Measurements from ENCODE around the gene EHHADH.
"Not testable (repeated sequence)": the region's sequence is repeated elsewhere in the genome, so short reads cannot be mapped to it uniquely, and the experiment has no call there.

The EHHADH gene

GRCh38 chr3:185250653-185251052 lies 3.2 kb downstream of the EHHADH start:
- FAIRE-seq: no peak

- no peak for FAIRE-seq
Observed at GRCh38 chr3:185250247-185250646, 3.6 kb downstream of the EHHADH start.

GRCh38 chr3:185242642-185243041 lies 11.2 kb downstream of the EHHADH start:
- no peak for FAIRE-seq

DNA sequence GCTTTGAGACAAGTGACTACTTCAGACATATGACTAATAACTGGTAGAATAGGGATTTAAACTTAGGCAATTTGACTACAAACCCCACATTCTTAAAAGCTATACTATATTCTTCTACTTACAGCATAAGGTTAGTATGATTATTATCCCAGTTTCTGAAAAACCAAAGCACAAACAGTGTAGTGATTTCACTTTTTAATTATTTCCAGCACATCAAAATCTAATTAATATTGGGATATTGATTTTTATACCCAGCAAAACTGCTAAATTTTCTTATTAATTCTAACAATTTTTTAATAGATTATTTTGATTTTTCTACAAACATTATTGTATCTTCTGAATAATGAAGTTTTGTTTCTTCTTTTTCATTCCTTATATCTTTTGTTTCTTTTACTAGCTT lies 16.9 kb downstream of the EHHADH start:
- no peak for FAIRE-seq

DNA sequence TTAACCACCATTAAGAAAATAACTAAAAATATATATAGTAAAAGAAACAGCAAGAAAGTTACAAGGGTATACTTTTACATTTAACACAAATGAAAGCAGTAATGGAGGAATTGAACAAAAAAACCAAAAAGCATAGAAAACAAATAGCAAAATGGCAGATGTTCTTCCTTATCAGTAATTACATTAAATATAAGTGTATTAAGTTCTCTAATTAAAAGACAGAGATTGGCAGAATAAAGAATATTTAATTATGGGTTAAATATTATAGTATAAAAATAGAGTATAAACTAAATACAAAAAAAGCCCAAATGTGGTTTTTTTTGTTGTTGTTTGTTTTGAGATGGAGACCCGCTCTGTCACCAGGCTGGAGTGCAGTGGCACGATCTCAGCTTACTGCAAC lies 20.5 kb downstream of the EHHADH start:
- FAIRE-seq: no peak

GRCh38 chr3:185226526-185226925 lies 27.3 kb downstream of the EHHADH start:
- FAIRE-seq: not testable (repeated sequence)

DNA sequence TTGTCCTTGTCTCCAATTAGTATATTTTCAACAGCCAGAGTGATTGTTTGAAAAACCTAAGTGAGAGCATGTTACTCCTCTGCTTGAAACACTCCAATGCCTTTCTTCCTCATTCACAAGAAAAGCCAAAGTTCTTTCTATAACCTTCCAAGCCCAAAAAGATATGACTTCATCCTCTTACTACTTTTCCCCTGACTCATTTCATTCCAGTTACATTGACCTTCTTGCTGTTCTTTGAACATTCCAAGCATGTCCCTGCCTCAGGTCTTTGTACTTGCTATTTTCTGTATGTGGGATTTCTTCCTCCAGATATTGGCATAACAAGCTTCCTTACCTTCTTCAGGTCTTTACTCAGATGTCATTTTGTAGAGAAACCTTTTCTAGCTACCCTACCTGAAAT lies 28.3 kb downstream of the EHHADH start:
- no peak for FAIRE-seq

- no peak for FAIRE-seq
Observed at GRCh38 chr3:185225080-185225479, 28.8 kb downstream of the EHHADH start.

- FAIRE-seq: peak; percentile 64
Observed at GRCh38 chr3:185221203-185221602, 32.6 kb downstream of the EHHADH start.

- no peak for FAIRE-seq
Observed at GRCh38 chr3:185216607-185216958, 37.3 kb downstream of the EHHADH start.

GRCh38 chr3:185215873-185216606 lies 37.8 kb downstream of the EHHADH start:
- FAIRE-seq: peak; percentile 91

GRCh38 chr3:185212559-185212958 lies 41.3 kb downstream of the EHHADH start:
- FAIRE-seq: no peak

- FAIRE-seq: no peak
Observed at GRCh38 chr3:185212086-185212485, 41.8 kb downstream of the EHHADH start.

GRCh38 chr3:185210621-185211142 lies 43.2 kb downstream of the EHHADH start:
- no peak for FAIRE-seq

- FAIRE-seq: no peak
Observed at GRCh38 chr3:185208823-185209222, 45.0 kb downstream of the EHHADH start.

GRCh38 chr3:185207931-185208746 lies 45.7 kb downstream of the EHHADH start:
- FAIRE-seq: no peak

DNA sequence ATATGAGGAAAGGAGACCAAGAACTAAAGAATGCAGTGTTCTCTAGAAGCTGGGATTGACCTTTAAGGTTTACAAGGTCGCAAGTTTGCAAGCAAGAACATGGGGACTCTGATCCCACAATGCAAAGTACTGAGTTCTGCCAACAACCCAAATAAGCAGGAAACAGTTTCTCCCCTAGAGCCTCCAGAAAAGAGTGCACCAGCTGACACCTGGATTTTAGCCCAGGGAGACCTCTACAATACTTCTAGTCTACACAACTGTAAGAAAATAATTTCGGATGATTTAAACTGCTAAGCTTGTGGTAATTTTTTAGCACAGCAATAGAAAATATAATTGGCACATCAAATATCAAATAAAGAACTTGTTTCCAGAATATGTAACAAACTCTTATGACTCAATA lies 46.4 kb downstream of the EHHADH start:
- FAIRE-seq: no peak

GRCh38 chr3:185205865-185206264 lies 48.0 kb downstream of the EHHADH start:
- FAIRE-seq: no peak

GRCh38 chr3:185204894-185205293 lies 49.0 kb downstream of the EHHADH start:
- no peak for FAIRE-seq

DNA sequence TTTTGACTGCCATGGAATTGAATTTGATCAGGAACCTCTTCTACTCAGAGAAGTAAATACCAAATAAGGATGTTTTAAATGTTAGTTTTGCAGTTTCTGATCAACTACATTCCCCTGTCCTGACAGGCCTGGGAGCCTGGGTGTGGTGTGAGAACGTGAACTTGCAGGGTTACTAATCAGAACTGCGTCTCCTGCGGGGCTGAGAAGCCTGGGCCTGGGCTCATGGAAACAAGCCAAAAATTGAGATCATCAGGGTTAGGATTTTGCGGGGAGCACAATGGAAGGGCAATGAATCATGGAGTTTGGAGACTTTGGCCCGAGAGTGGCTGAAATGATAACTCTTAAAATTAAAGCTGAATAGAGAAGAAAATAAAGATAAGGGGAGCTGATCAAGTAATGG lies 53.2 kb downstream of the EHHADH start:
- no peak for FAIRE-seq

- FAIRE-seq: no peak
Observed at GRCh38 chr3:185199671-185200070, 54.2 kb downstream of the EHHADH start.

DNA sequence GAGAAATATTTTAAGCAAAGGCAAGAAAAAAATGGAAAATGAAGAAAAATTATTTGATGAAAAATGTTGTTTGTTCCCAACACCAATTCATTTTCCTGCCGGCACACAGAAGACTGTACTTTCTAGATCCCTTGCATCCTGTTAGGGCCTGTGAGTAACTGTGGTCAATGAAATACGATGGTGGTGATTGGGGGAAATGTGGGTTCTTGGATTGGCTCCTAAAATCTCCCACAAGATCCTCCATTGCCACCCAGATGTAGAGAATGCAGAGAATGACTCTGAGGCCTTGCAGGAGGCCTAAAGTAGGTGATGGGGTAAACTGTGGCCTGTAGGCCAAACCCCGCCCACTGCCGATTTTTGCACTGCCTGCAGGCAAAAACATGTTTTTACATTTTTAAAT lies 54.6 kb downstream of the EHHADH start:
- FAIRE-seq: no peak

- no peak for FAIRE-seq
Observed at GRCh38 chr3:185197068-185197467, 56.8 kb downstream of the EHHADH start.

- FAIRE-seq: no peak
Observed at GRCh38 chr3:185195652-185196051, 58.2 kb downstream of the EHHADH start.

Data from endometrium (tissue), 2 donors.